Measurements from ENCODE around the gene CNTNAP2.
A peak's percentile ranks its signal among the peaks of the same experiment; 100 is the strongest.

The CNTNAP2 gene

GRCh38 chr7:147380926-147381325, 1264.3 kb downstream of the CNTNAP2 start:
- in situ Hi-C loops (cut with HindIII; ENCODE audit: low sequenced_read_pairs): no loop called here
- no peak overlapping the region for H3K4me3 ChIP-seq (ENCODE audit: low read depth, low read length)
- DNase-seq (ENCODE audit: low read depth, low spot score): no peak
- TF ChIP-seq CTCF (IDR thresholded peaks at IDR 0.05; ENCODE audit: low read depth, low read length): no peak

- no peak for TF ChIP-seq CTCF (IDR thresholded peaks at IDR 0.05; ENCODE audit: low read depth, low read length)
- no peak overlapping the region for H3K4me3 ChIP-seq (ENCODE audit: low read depth, low read length)
- DNase-seq (ENCODE audit: low read depth, low spot score): no peak
- in situ Hi-C loops (cut with HindIII; ENCODE audit: low sequenced_read_pairs): no loop called here
These were observed 1277.7 kb downstream of the CNTNAP2 start for GRCh38 chr7:147394329-147394728.

- H3K4me3 ChIP-seq (ENCODE audit: low read depth, low read length): no peak overlapping the region
- TF ChIP-seq CTCF (IDR thresholded peaks at IDR 0.05; ENCODE audit: low read depth, low read length): no peak
- DNase-seq (ENCODE audit: low read depth, low spot score): peak; percentile 58
- in situ Hi-C loops (cut with HindIII; ENCODE audit: low sequenced_read_pairs): no loop called here
These were observed 1283.7 kb downstream of the CNTNAP2 start for GRCh38 chr7:147400221-147400689.

- DNase-seq (ENCODE audit: low read depth, low spot score): no peak
- TF ChIP-seq CTCF (IDR thresholded peaks at IDR 0.05; ENCODE audit: low read depth, low read length): no peak
- in situ Hi-C loops (cut with HindIII; ENCODE audit: low sequenced_read_pairs): no loop called here
- H3K4me3 ChIP-seq (ENCODE audit: low read depth, low read length): no peak overlapping the region
These were observed 1284.3 kb downstream of the CNTNAP2 start for GRCh38 chr7:147400925-147401324.

GRCh38 chr7:147405621-147406020, 1289.0 kb downstream of the CNTNAP2 start:
- DNase-seq (ENCODE audit: low read depth, low spot score): no peak
- no peak for TF ChIP-seq CTCF (IDR thresholded peaks at IDR 0.05; ENCODE audit: low read depth, low read length)
- in situ Hi-C loops (cut with HindIII; ENCODE audit: low sequenced_read_pairs): no loop called here
- no peak overlapping the region for H3K4me3 ChIP-seq (ENCODE audit: low read depth, low read length)

- H3K4me3 ChIP-seq (ENCODE audit: low read depth, low read length): no peak overlapping the region
- in situ Hi-C loops (cut with HindIII; ENCODE audit: low sequenced_read_pairs): no loop called here
- peak; percentile 5 for DNase-seq (ENCODE audit: low read depth, low spot score)
- TF ChIP-seq CTCF (IDR thresholded peaks at IDR 0.05; ENCODE audit: low read depth, low read length): no peak
These were observed 1290.0 kb downstream of the CNTNAP2 start for GRCh38 chr7:147406521-147407135.

All from astrocyte of the spinal cord (primary cell).